NCI-H1694 (cell line): ENCODE results near the gene KRTAP10-3.
"Not testable (repeated sequence)": the region's sequence is repeated elsewhere in the genome, so short reads cannot be mapped to it uniquely, and the experiment has no call there.

Experiments
- DNase-seq: peaks from one replicate; lab custom pipeline; 2025; lab: John Stamatoyannopoulos, UW

The KRTAP10-3 gene, protein sequence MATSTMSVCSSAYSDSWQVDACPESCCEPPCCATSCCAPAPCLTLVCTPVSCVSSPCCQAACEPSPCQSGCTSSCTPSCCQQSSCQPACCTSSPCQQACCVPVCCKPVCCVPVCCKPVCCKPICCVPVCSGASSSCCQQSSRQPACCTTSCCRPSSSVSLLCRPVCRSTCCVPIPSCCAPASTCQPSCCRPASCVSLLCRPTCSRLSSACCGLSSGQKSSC

DNA sequence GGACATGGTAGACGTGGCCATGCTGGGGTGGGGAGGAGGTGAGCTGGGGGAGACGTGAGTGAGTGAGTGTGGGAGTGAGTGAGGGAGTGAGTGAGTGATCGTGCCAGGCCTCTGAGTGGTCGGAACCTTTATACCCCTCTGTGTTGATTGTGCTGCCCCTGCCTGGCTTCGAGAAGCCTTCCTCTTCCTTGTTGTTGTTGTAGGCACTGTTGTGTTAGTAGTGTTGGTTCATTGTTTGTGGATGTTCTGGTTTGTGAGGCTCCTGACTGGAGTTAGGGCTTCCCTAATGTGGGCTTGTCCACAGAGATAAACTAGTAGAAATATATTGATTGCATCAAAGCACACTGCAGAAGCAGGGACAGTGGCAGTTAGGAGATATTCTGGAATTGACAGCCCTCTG, at the start of gene KRTAP10-3:
Gene KRTAP10-3, minus strand, starts transcription at position 101 of the 400 bp plus-strand sequence. Its CDS starts 80 bp downstream, at position 21.
- DNase-seq, result no peak

DNA sequence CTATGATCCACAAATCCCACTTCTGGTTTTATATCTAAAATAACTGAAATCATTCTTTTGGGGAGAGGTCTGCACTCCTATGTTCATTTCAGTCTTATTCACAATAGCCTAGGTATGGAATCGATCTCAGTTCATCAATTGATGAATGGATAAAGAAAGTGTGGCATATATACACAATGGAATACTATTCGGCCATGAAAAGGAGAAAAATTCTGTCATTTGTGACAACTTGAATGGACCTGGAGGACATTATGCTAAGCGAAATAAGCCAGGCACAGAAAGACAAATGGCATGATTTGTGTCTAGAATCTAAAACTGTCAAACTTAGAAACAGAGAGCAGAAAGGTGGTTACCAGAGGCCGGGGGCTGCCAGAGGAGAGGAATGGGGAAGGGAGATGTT, 47.9 kb upstream of the KRTAP10-3 start:
- DNase-seq, result no peak

DNA sequence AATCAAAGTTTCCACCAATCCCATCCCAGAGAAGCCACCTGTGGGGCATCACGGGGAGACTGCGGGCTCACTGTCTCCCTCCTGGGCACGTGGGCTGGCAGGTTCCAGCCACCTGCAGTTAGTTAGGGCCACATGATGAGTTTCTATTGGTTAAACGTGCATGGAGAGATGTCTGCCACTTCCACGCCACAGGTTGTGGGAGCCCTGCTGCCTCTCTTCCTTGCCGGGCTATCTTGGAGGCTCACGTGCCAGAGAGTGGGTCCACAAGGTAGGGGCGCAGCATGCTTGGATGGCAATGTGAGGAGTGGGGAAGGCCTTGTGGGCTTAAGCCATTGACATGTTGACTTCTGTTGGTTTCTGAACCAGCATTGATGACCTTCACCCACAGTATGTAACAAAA, 45.3 kb upstream of the KRTAP10-3 start:
- no peak for DNase-seq

DNA sequence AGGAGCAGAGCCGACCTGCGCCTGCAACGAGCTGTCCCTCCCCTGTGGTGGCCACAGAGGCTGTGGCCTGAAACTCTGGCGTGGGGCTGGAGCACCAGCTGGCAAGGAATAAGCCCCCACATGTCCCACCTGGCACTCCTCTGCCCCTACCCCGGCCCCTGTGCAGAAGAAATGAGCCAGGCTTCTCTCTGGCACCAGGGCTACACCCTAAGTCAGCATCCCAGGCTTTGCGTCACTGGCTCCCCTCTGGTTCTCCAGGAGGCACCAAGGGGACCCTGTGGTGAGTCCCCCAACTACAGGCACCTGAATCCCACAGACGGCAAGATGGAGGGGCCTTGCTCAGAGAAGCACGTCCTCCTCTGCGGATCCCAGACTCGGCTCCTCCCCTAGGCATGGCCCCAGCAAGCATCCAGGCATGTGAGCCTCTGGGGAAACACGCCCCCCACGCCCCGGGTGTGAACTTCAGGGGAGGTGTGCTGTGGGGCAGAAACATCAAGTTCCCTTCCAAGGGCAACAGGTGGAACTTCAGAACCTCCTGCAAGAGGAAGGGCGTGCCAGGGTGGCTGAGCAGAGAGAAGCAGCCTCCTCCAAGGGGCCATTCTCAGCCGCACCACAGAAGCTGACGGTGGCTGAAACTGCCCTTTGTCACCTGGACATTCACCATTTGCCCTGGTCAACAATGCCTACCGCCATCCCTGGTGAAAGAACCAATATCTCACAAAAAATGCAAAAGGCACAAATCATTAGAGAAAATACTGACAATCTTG, 44.7 kb upstream of the KRTAP10-3 start:
- no peak for DNase-seq

DNA sequence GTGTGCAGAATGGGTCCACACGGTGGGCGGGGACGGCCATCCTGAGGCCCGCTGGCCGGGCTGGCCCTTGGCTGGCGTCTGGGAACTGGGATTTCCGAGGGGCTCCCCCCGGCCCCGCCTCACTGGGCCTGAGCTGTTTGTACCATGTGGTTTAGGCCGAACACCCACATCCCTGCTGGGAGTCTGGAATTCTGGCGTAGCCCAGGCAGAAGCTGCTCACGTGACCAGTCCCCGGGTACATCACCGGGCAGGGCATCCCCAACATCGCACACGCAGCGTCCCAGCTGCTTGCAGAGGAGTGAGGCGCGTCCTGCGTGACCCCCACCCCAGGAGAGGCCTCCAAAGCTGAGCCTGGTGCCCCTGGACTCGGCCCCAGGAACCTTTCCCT, 43.9 kb upstream of the KRTAP10-3 start:
- DNase-seq, result no peak

DNA sequence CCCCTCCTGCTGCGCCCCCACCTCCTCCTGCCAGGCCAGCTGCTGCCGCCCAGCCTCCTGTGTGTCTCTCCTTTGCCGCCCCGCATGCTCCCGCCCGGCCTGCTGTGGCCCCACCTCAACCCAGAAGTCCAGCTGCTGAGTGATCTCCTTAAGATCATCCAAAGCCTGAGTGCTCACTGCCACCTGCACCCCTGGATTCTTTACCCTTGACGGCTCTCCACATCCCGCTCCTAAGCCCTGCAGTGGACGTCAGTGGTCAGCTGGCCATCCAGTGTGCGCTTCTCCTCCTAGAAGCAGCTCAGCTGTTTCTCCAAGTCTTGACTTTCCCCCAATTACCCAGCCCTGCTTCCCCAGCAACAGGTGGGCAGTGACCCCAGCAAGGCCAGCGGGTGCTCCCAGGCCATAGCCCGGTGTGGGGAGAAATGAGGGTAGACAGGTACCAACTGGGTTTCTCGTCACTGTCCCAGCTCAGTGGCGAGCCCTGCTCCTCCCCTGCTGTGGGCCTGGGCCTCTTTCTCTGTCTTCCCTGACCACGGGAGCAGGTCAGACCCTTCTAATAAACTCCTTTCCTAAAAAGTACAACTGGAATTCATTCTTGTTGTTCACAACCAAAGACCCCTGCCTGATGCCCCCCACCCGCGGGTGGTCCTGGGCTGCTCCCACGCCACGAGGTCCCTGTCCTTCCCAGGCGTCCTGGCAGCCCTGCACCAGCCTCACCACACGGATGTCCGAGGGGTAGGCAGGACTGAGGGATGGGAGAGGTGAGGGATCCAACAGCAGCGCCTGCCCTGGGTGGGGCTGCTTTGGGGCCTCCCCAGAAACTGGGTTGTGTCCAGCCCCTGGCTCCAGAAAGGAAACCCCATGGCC, 43.2 kb upstream of the KRTAP10-3 start:
- no peak for DNase-seq

DNA sequence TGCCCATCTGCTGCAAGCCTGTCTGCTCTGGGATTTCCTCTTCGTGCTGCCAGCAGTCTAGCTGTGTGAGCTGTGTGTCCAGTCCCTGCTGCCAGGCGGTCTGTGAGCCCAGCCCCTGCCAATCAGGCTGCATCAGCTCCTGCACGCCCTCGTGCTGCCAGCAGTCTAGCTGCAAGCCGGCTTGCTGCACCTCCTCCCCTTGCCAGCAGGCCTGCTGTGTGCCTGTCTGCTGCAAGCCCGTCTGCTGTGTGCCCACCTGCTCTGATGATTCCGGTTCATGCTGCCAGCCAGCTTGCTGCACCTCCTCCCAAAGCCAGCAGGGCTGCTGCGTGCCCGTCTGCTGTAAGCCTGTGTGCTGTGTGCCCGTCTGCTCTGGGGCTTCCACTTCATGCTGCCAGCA, 42.5 kb upstream of the KRTAP10-3 start:
- peak; percentile 53 for DNase-seq

DNA sequence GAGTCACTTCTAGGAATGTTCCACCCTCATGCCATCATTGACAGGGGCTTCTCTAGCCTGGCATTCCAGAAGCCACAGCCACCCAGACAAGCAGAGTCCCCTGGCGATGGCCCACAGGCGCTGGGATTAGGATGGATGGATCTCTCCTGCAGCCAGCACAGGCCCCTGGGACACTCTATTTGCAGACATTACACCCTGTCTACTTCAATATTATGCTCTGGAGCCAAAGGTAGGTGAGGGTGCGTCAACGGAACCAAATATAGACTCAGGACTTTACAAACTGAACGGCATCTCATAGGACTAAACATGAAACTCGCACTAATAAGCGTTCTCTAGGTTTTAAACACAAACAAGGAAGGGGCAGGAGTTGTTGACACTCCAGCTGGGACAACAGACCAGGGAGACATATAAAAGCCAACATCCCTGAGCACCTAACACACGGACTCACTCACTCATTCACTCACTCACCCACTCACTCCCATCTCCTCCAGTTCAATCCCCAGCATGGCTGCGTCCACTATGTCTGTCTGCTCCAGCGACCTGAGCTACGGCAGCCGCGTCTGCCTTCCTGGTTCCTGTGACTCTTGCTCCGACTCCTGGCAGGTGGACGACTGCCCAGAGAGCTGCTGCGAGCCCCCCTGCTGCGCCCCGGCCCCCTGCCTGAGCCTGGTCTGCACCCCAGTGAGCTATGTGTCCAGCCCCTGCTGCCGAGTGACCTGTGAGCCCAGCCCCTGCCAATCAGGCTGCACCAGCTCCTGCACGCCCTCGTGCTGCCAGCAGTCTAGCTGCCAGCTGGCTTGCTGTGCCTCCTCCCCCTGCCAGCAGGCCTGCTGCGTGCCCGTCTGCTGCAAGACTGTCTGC, 41.8 kb upstream of the KRTAP10-3 start, which contains the start of gene KRTAP10-7:
Gene KRTAP10-7, plus strand, starts transcription at position 480 of the 861 bp plus-strand sequence. Its CDS starts 25 bp downstream, at position 505.
- DNase-seq, result not testable (repeated sequence)

DNA sequence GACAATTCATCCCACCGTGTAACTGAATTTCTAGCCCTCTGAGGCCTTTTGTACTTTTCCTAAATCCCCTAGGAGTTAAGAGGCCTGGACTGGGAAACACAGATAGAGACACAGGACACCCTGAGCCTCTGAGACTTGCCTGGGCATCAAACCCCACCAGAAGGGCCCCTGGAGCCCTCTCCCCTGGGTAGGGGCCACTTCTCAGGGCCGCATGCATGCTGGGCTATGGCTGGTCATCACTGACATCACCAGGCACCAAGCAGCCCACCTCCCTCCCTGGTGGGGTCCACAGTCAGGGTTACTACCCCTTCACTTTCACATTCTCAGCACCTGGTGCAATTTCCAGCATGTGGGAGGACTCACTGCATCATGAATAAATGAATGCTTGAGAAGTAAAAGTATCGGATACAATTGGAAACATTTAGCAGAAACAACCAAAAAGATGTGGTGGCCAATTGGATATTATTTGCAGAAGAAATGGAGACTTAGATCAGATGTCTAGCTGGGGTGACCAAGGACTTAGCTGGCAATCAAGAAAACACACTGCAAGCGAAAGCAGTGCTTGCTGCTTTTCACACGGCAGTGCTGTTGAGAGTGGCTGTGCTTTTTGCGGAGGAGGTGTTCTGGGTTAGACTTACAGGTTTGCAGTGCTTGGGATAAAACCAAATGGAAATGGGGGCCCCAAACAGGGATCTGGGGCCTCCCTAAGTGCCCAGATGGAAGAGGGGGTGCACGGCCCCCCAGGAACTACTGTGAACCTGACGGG, 40.9 kb upstream of the KRTAP10-3 start:
- no peak for DNase-seq

DNA sequence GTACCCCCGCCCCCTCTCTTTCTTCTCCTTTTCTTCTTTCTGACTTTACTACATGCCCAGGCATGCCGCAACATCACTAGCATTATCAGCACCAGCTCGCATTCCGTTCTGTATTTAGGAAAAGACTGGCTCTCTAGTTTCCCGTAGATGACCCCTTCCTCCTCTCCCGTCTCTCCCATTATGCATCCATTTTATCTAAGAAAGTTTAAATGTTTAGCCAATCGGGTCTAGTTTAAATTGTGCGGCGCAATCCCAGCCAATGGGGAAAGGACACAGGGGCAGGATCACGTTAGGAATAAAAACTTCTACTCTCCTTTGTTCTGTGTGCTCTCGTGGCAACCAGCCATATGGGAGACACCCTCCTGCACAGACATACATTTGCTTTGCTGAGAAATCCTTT, 39.5 kb upstream of the KRTAP10-3 start:
- DNase-seq, result no peak

DNA sequence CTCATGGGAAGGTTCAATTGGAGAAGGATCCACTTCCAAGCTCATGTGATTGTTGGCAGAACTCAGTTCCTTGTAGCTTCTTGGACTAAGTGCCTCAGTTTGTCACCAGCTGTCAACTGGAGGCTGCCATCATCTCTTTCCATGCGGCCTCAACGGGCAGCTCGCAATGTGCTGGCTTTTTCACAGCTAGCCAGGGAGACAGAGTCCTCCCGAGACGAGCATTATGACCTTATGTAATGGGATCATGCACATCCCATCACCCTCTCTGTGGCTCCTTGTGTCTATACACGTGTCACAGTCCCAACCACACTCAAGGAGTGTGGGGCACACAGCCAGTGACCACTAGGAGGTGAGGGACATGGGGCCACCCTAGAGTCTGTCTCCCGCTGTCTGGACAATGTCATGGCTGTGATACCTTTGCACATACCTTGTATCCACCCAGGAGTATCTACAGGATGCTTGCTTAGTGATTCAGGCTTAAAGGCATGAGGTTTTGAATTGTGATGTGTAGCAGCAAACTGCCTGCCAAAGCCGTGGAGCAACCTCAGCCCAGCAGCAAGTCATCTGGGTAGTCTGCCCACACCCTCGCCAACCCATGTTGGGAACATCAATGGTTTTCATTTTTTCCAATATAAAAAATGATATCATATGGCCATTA, 37.6 kb upstream of the KRTAP10-3 start:
- no peak for DNase-seq

DNA sequence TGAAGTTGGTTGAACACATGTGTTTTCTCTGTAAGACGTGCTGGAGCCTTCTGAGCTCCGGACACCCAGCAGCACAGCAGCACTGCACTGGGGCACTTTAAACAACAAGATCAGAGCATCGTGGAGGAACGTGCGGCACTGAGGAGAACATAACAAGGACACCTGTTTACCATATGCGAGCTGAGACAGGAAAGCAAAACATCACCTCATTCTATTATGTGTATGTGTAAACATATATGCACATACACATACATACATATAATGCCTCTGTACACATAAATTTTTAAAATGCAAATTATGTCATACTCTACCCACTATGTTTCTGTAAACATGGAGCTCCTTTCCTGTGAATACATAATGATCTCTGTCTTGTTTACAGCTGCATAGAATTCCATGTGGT, 36.9 kb upstream of the KRTAP10-3 start:
- no peak for DNase-seq

DNA sequence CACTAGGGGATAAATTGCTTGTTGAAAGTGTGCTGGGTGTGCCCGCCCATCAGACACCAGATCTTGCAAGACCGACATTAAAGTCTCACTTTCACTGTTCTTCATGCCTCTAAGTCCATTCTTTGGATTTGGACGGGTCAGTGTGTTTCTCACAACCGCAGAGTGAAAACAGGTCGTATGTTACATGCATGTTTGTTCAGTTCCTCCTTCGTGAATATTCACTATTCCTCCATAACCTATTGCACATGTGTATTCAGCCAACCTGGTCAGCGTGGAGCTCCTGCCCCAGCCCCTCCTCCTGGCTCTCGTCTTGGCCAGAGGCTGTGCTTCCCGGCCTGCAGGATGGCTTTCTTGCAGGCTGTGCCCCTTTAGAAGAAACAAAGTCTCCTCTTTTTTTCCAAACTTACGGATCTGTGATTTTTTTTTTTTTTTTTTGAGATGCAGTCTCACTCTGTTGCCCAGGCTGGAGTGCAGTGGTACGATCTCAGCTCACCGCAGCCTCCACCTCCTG, 35.9 kb upstream of the KRTAP10-3 start:
- DNase-seq, result no peak

DNA sequence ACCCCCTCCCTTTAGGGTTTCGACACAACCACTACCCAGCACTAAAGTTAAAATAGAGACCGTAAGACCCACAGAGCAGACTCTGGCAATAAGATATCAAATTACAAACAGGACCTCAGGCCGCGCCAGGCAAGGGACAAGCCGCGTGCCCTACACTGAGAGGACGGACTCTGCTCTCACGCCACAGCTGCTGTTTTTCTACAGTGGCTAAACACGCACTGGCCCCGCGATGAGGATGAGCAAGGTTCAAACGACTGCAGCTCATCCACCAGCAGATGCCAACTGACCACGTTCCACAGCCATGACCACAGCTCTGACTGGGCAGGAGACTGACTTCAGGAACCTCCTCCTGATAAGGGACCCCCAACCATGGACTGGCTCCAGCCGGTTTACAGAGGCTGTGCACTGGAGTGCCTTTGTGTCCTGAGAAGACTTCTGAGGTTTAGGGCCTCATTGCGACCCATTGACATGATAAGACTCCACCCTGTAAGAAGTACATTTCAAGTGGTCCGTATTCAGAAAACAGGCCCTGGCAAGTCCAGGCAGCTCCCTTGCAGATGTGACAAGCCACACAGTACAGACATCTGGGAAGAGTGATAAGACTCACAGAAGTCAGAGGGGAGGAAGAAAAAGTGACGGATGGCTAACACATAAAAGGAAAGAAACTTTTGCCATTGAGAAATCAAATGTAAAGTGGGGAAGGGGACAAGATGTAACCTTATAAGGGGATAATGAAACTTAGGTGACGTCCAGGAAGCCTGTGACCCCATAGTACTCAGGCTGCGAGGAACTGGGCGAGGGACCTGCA, 35.2 kb upstream of the KRTAP10-3 start:
- no peak for DNase-seq

DNA sequence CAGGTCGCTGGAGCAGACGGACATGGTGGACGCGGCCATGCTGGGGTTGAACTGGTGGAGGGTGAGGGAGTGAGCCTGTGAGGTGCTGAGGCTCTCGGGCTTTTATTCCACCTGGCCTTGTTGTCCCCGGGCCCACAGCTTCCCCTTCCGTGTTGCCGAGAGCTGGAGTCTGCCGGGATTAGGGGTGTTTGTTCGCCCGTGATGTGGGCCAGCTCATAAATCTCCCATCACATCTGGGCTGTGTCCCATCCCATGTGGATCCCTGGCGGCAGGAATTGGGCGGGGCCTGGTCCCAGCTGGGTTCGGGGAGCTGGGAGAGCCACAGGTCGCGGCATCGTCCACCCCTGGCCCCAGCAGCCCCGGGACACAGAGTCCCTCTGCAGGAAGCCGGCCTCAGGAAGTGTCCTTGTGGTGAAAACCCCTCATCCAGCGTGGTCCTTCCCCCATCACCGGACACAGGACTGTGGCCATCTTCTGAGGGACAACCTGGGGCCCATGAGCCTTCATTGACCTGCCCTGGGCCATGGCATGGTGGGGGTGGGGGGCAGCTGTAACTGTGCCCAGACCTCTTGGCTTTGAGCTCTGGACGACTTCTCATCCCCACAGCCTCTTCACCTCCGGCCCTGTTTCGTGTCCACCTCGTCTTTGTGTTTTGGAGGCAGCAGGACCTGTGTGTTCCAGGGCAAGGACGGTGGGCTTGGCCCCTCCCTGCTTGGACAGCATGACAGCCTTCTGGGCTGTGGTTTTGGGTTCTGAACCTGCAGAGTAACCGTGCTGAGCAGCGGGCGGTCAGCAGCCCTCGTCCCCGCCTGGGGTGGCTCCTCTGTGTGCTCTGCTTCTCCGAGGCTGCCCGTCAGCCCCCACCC, 34.1 kb upstream of the KRTAP10-3 start, which contains the start of gene KRTAP10-6:
Gene KRTAP10-6, minus strand, starts transcription at position 60 of the 866 bp plus-strand sequence. Its CDS starts 21 bp downstream, at position 39.
- DNase-seq, result no peak

DNA sequence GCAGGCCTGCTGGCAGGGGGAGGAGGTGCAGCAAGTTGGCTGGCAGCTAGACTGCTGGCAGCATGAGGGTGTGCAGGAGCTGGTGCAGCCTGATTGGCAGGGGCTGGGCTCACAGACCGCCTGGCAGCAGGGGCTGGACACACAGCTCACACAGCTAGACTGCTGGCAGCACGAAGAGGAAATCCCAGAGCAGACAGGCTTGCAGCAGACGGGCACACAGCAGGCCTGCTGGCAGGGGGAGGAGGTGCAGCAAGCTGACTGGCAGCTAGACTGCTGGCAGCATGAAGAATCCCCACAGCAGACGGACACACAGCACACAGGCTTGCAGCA, 33.2 kb upstream of the KRTAP10-3 start:
- not testable (repeated sequence) for DNase-seq

DNA sequence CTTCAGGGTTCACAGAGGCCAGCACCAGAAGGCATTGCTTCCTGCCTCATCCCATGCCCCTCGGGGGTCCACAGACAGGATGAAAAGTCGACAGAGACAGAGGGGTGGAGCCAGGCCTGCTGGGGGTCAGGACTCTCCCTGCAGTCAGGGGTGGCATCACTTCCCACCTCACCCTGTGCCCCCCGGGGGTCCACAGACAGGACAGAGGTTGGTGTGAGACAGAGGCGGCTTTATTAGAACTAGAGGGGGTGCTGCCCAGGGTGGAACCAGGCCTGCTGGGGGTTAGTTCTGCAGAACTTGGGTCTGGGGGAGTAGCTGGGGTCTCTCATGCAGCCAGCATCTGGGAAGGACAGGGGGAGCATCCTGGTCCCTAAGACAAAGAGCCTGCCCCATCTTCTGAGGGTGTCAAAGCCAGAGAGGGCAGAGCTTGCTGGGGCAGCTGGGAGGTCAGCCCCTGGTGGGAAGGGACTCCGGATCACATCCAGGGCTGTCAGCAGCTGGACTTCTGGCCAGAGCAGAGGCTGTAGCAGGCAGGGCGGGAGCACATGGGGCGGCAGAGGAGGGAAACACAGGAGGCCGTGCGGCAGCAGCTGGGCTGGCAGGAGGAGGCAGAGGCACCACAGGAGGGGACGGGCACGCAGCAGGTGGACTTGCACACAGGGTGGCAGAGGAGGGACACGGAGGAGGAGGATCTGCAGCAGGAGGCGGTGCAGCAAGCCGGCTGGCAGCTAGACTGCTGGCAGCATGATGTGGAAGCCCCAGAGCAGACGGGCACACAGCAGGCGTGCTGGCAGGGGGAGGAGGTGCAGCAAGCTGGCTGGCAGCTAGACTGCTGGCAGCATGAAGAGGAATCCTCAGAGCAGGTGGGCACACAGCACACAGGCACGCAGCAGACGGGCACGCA, 32.6 kb upstream of the KRTAP10-3 start:
- peak; percentile 71 for DNase-seq
